Osteocyte (in vitro differentiated cells): ENCODE measurements around the gene CELF4. TPM values are rescaled to one million over a fixed set of nuclear protein-coding genes. Genes with fewer than 3 reads are reported as not detected.

Source experiments
- DNase-seq: peaks from one replicate; pipeline ENCODE4 v3.0.0; 2021; ENCODE audit warnings: mixed read lengths; ENCODE audit not compliant: unreplicated experiment; ENCODE audit errors: extremely low spot score
- H3K27ac Mint-ChIP-seq: one replicate; pipeline ENCODE4 v1.8.0; 2021; ENCODE audit warnings: mild to moderate bottlenecking, mixed read lengths; ENCODE audit not compliant: unreplicated experiment
- H3K27me3 Mint-ChIP-seq: one replicate; pipeline ENCODE4 v1.8.0; 2021; ENCODE audit warnings: mixed read lengths; ENCODE audit not compliant: unreplicated experiment
- H3K36me3 Mint-ChIP-seq: one replicate; pipeline ENCODE4 v1.8.0; 2021; ENCODE audit warnings: mixed read lengths; ENCODE audit not compliant: unreplicated experiment
- H3K4me1 Mint-ChIP-seq: one replicate; pipeline ENCODE4 v1.8.0; 2021; ENCODE audit warnings: mixed read lengths; ENCODE audit not compliant: unreplicated experiment
- H3K4me3 Mint-ChIP-seq: one replicate; pipeline ENCODE4 v1.8.0; 2021; ENCODE audit warnings: mild to moderate bottlenecking, moderate library complexity, mixed read lengths; ENCODE audit not compliant: unreplicated experiment
- H3K9me3 Mint-ChIP-seq: one replicate; pipeline ENCODE4 v1.8.0; 2021; ENCODE audit warnings: mixed read lengths; ENCODE audit not compliant: unreplicated experiment
- CTCF ChIP-seq: fragments of 200-600 bp; sonication (generic); IDR thresholded peaks from 2 replicates; pipeline ENCODE4 v1.5.0; 2021; ENCODE audit warnings: antibody characterized with exemption, mild to moderate bottlenecking, moderate library complexity
- total RNA-seq: library from RNA; stranded (reverse); gene quantifications from 2 replicates; pipeline ENCODE4 v1.2.1, GENCODE V29; 2021

CELF4 gene
- total RNA-seq, 1 donor from 2014 or later = not detected

- H3K27me3 Mint-ChIP-seq = no peaks in the 10 kb centered on the region
- H3K4me1 Mint-ChIP-seq = no peaks in the 10 kb centered on the region
- no peak for TF ChIP-seq CTCF
- no peaks in the 10 kb centered on the region for H3K9me3 Mint-ChIP-seq
- no peaks in the 10 kb centered on the region for H3K36me3 Mint-ChIP-seq
- H3K27ac Mint-ChIP-seq = no peak overlapping the region
- no peak for DNase-seq
- H3K4me3 Mint-ChIP-seq = no peak overlapping the region
These were observed 122.1 kb downstream of the CELF4 start for GRCh38 chr18:37443325-37444055.

- Mint-ChIP-seq H3K27me3 (no peaks in the 10 kb centered on the region), H3K4me3 (no peak overlapping the region), H3K9me3 (no peaks in the 10 kb centered on the region), H3K27ac (no peak overlapping the region), H3K36me3 (no peaks in the 10 kb centered on the region), H3K4me1 (no peaks in the 10 kb centered on the region)
- no peak for TF ChIP-seq CTCF
- no peak for DNase-seq
These were observed 123.1 kb downstream of the CELF4 start for GRCh38 chr18:37442477-37442876.

- H3K4me1 Mint-ChIP-seq = no peaks in the 10 kb centered on the region
- DNase-seq = no peak
- no peak overlapping the region for H3K27ac Mint-ChIP-seq
- H3K9me3 Mint-ChIP-seq = no peaks in the 10 kb centered on the region
- no peaks in the 10 kb centered on the region for H3K36me3 Mint-ChIP-seq
- TF ChIP-seq CTCF = no peak
- no peak overlapping the region for H3K4me3 Mint-ChIP-seq
- H3K27me3 Mint-ChIP-seq = no peaks in the 10 kb centered on the region
These were observed 123.8 kb downstream of the CELF4 start for GRCh38 chr18:37441821-37442220.

DNA sequence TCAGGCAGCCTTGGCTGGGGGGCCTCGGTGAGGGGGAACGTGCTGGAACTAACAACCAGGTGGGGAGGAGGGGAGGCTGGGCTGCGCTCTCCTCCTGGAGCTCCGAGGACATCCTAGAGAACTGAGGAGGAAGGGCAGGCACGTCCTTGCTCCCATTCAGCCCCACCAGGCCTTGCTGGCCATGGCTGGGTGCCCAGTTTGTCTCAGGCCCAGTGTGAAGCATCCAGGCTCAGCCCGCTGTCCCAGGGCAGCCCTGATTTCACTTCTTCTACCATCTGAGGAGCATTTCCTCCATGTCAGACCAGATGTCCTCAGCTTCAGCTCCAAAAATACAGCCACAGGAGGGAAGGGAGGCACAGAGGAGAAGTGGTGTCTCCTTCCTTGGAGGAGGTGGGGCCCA lies 125.4 kb downstream of the CELF4 start:
- no peak for DNase-seq
- no peaks in the 10 kb centered on the region for H3K27me3 Mint-ChIP-seq
- H3K27ac Mint-ChIP-seq = no peak overlapping the region
- H3K4me3 Mint-ChIP-seq = no peak overlapping the region
- no peaks in the 10 kb centered on the region for H3K36me3 Mint-ChIP-seq
- no peaks in the 10 kb centered on the region for H3K9me3 Mint-ChIP-seq
- no peaks in the 10 kb centered on the region for H3K4me1 Mint-ChIP-seq
- TF ChIP-seq CTCF = no peak

DNA sequence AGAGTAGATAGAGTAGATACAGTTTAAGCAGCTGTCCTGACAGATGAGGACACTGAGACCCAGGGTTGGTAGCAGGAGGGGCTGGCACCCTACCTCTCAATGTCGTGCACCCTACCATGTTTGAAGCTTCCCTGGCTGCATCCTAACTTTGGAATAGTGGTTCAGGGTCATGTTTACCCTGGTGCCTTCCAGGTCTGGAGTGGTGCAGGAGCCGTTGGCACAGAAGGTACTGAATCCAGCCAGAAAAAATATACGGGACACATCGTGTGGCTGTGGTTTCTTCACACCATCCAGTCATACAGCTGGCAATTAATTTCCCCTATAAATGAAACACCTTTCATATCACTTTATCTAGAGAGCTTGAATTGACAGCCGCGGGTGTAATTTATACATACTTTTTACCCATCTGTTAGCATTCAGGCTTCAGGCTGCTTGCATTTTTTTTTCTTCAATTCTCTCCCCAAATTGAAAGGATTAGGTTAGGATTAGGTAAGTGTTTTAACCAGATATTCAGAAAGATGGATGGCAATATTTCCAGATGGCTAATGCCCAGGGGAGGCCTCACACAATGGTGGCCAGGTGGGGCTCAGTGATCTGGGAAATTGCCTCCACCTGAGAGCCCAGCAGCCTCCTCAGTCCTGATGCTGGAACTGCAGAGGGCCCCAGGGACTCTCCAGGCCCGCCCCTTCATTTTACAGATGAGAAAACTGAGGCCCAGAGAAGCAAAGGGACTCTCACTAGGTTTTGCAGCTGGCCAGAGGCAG lies 127.0 kb downstream of the CELF4 start:
- no peak overlapping the region for H3K27ac Mint-ChIP-seq

More for the DNA sequence above, 127.0 kb downstream of the CELF4 start:
- H3K36me3 Mint-ChIP-seq = no peaks in the 10 kb centered on the region
- H3K4me1 Mint-ChIP-seq = no peaks in the 10 kb centered on the region
- DNase-seq = no peak
- TF ChIP-seq CTCF = no peak
- H3K27me3 Mint-ChIP-seq = no peaks in the 10 kb centered on the region
- no peaks in the 10 kb centered on the region for H3K9me3 Mint-ChIP-seq
- H3K4me3 Mint-ChIP-seq = no peak overlapping the region
